Sigmoid colon (tissue), 4 donors: ENCODE measurements around the gene ZNF282.

Experiments used
- EP300 ChIP-seq, 4 donors: sonication (generic); formaldehyde crosslinking; IDR thresholded peaks; one replicate each; pipeline ENCODE4 v1.6.1; 2017; ENCODE audit warnings: antibody characterized with exemption in 4 of 4
- POLR2A ChIP-seq, 2 donors: fragments of 450-650 bp; IDR thresholded peaks; one replicate each; pipeline ENCODE4 v1.6.1; 2016; ENCODE audit warnings: antibody characterized with exemption in 2 of 2, mild to moderate bottlenecking in 2 of 2, moderate library complexity in 2 of 2

- TF ChIP-seq EP300 (IDR thresholded peaks at IDR 0.05) (no peak), POLR2A (IDR thresholded peaks at IDR 0.05) (no peak)
Observed at GRCh38 chr7:149150981-149151380, 44.4 kb upstream of the ZNF282 start.
